Liver (tissue), 3 donors: Measurements from ENCODE around the gene NXPH3.

ENCODE experiments used
- GABPA ChIP-seq, 2 donors: IDR thresholded peaks in 1 of 2; conservative IDR thresholded peaks in 1 of 2; 2 replicates each; pipeline ENCODE4 v1.6.1; 2016; ENCODE audit warnings: antibody characterized with exemption in 2 of 2, mild to moderate bottlenecking in 1 of 2, moderate library complexity in 1 of 2
- RAD21 ChIP-seq, 2 donors: IDR thresholded peaks; 2 replicates each; pipeline ENCODE4 v1.6.1; 2016; ENCODE audit warnings: antibody characterized with exemption in 2 of 2, mild to moderate bottlenecking in 2 of 2
- TF ChIP-seq, protein P1 (sequence below): fragments of 150-350 bp; IDR thresholded peaks from 2 replicates; pipeline ENCODE4 v1.5.1; 2017; ENCODE audit warnings: improper control_type of control experiment, low read depth, low read length; ENCODE audit not compliant: missing input control
- donor health status: healthy.
- donor health status: healthy.

GRCh38 chr17:49571283-49571682 is 4.4 kb upstream of the NXPH3 start:
- TF ChIP-seq, protein P1, sequence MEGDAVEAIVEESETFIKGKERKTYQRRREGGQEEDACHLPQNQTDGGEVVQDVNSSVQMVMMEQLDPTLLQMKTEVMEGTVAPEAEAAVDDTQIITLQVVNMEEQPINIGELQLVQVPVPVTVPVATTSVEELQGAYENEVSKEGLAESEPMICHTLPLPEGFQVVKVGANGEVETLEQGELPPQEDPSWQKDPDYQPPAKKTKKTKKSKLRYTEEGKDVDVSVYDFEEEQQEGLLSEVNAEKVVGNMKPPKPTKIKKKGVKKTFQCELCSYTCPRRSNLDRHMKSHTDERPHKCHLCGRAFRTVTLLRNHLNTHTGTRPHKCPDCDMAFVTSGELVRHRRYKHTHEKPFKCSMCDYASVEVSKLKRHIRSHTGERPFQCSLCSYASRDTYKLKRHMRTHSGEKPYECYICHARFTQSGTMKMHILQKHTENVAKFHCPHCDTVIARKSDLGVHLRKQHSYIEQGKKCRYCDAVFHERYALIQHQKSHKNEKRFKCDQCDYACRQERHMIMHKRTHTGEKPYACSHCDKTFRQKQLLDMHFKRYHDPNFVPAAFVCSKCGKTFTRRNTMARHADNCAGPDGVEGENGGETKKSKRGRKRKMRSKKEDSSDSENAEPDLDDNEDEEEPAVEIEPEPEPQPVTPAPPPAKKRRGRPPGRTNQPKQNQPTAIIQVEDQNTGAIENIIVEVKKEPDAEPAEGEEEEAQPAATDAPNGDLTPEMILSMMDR: no peak
- no peak for TF ChIP-seq RAD21 (IDR thresholded peaks at IDR 0.05)
- TF ChIP-seq GABPA (IDR thresholded peaks at IDR 0.05 in 1 of 2, conservative IDR thresholded peaks at IDR 0.05 in 1 of 2): no peak
